ENCODE measurements around the gene LRRC8C. TPM values are rescaled to one million over a fixed set of nuclear protein-coding genes. Genes with fewer than 3 reads are reported as not detected.

LRRC8C gene
- total and polyA plus RNA-seq, 4 donors = 0.63 to 3.5 (median 1.5) TPM

DNA sequence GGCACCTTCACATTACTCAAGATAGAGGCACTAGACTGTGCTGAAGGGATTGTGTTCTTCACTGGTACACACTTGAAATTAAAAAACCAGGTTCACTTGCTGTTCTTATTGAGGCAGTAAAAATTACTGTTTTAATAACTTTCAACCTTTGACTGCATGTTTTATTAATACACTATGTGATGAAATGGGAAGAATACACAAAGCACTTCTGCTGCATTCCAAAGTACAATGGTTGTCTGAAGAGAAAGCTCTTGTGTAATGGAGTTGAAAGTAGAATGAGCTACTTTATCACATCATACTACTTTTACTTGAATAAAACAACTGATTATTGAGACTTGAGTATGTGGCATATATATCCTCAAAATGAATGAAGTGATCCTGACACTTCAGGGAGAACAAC is 49.7 kb downstream of the LRRC8C start:
- H3K36me3 ChIP-seq (ENCODE audit: control insufficient read depth in 4 of 4, insufficient read depth in 3 of 4, low read depth in 1 of 4, low read length in 3 of 4) = no peaks in the 10 kb centered on the region
- no peaks in the 10 kb centered on the region for H3K4me1 ChIP-seq (ENCODE audit: control insufficient read depth in 4 of 4, insufficient read depth in 4 of 4, low read length in 3 of 4)
- TF ChIP-seq HNF4A (conservative IDR thresholded peaks at IDR 0.05) = no peak
- no peak for TF ChIP-seq JUND (IDR thresholded peaks at IDR 0.05)
- no peak for TF ChIP-seq RAD21 (IDR thresholded peaks at IDR 0.05)
- no peak for TF ChIP-seq RXRA (IDR thresholded peaks at IDR 0.05)
- no peak overlapping the region for H3K9ac ChIP-seq (ENCODE audit: low read depth in 1 of 2, low read length in 2 of 2)
- no peak overlapping the region for H3K27ac ChIP-seq (ENCODE audit: low read depth in 1 of 2, low read length in 2 of 2)
- no peak for DNase-seq (ENCODE audit: low spot score)
- H3K4me3 ChIP-seq (ENCODE audit: low read depth in 1 of 3, low read length in 3 of 3) = no peak overlapping the region
- no peaks in the 10 kb centered on the region for H3K27me3 ChIP-seq (ENCODE audit: control insufficient read depth in 4 of 4, insufficient read depth in 4 of 4, low read length in 3 of 4)
- no peaks in the 10 kb centered on the region for H3K9me3 ChIP-seq (ENCODE audit: control insufficient read depth in 4 of 4, low read length in 3 of 4)

DNA sequence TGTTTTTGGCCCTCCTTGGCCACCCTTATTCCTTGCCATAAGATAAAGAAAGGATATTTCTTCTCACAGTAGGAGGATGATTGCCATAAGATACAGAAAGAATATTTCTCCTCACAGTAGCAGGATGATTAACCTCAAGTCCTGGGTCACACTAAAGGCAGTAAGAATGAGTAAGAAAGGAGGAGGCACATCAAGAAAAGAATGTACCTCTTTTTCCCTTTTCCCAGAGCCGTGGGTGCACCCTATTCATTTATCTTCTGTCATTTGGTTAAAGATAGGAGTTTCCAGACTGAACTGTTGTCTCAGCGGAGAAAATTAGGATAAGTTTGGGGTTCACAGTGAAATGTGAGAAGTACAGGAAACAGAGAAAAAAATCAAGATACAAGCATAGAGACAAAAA is 52.5 kb downstream of the LRRC8C start:
- no peaks in the 10 kb centered on the region for H3K27me3 ChIP-seq (ENCODE audit: control insufficient read depth in 4 of 4, insufficient read depth in 4 of 4, low read length in 3 of 4)
- no peak for DNase-seq (ENCODE audit: low spot score)
- no peaks in the 10 kb centered on the region for H3K9me3 ChIP-seq (ENCODE audit: control insufficient read depth in 4 of 4, low read length in 3 of 4)
- no peaks in the 10 kb centered on the region for H3K36me3 ChIP-seq (ENCODE audit: control insufficient read depth in 4 of 4, insufficient read depth in 3 of 4, low read depth in 1 of 4, low read length in 3 of 4)
- TF ChIP-seq, protein P1, sequence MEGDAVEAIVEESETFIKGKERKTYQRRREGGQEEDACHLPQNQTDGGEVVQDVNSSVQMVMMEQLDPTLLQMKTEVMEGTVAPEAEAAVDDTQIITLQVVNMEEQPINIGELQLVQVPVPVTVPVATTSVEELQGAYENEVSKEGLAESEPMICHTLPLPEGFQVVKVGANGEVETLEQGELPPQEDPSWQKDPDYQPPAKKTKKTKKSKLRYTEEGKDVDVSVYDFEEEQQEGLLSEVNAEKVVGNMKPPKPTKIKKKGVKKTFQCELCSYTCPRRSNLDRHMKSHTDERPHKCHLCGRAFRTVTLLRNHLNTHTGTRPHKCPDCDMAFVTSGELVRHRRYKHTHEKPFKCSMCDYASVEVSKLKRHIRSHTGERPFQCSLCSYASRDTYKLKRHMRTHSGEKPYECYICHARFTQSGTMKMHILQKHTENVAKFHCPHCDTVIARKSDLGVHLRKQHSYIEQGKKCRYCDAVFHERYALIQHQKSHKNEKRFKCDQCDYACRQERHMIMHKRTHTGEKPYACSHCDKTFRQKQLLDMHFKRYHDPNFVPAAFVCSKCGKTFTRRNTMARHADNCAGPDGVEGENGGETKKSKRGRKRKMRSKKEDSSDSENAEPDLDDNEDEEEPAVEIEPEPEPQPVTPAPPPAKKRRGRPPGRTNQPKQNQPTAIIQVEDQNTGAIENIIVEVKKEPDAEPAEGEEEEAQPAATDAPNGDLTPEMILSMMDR (IDR thresholded peaks at IDR 0.05; ENCODE audit: low read depth, low read length, missing input control) = no peak
- TF ChIP-seq RAD21 (IDR thresholded peaks at IDR 0.05) (no peak), HNF4A (conservative IDR thresholded peaks at IDR 0.05) (no peak), GABPA (IDR thresholded peaks at IDR 0.05 in 1 of 2, conservative IDR thresholded peaks at IDR 0.05 in 1 of 2) (no peak), JUND (IDR thresholded peaks at IDR 0.05) (no peak), HNF4G (IDR thresholded peaks at IDR 0.05) (no peak), FOXA2 (IDR thresholded peaks at IDR 0.05) (no peak)
- TF ChIP-seq, protein P2, sequence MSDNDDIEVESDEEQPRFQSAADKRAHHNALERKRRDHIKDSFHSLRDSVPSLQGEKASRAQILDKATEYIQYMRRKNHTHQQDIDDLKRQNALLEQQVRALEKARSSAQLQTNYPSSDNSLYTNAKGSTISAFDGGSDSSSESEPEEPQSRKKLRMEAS (IDR thresholded peaks at IDR 0.05) = no peak
- TF ChIP-seq, protein P3, sequence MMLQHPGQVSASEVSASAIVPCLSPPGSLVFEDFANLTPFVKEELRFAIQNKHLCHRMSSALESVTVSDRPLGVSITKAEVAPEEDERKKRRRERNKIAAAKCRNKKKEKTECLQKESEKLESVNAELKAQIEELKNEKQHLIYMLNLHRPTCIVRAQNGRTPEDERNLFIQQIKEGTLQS (IDR thresholded peaks at IDR 0.05) = no peak
- TF ChIP-seq, protein P4, sequence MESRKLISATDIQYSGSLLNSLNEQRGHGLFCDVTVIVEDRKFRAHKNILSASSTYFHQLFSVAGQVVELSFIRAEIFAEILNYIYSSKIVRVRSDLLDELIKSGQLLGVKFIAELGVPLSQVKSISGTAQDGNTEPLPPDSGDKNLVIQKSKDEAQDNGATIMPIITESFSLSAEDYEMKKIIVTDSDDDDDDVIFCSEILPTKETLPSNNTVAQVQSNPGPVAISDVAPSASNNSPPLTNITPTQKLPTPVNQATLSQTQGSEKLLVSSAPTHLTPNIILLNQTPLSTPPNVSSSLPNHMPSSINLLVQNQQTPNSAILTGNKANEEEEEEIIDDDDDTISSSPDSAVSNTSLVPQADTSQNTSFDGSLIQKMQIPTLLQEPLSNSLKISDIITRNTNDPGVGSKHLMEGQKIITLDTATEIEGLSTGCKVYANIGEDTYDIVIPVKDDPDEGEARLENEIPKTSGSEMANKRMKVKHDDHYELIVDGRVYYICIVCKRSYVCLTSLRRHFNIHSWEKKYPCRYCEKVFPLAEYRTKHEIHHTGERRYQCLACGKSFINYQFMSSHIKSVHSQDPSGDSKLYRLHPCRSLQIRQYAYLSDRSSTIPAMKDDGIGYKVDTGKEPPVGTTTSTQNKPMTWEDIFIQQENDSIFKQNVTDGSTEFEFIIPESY (IDR thresholded peaks at IDR 0.05) = no peak
- H3K4me1 ChIP-seq (ENCODE audit: control insufficient read depth in 4 of 4, insufficient read depth in 4 of 4, low read length in 3 of 4) = no peaks in the 10 kb centered on the region
- no peak overlapping the region for H3K4me3 ChIP-seq (ENCODE audit: low read depth in 1 of 3, low read length in 3 of 3)
- WGBS = 84% methylated on average over 2 of the region's 2 CpGs
- H3K9ac ChIP-seq (ENCODE audit: low read depth in 1 of 2, low read length in 2 of 2) = no peak overlapping the region
- H3K27ac ChIP-seq (ENCODE audit: low read depth in 1 of 2, low read length in 2 of 2) = no peak overlapping the region

DNA sequence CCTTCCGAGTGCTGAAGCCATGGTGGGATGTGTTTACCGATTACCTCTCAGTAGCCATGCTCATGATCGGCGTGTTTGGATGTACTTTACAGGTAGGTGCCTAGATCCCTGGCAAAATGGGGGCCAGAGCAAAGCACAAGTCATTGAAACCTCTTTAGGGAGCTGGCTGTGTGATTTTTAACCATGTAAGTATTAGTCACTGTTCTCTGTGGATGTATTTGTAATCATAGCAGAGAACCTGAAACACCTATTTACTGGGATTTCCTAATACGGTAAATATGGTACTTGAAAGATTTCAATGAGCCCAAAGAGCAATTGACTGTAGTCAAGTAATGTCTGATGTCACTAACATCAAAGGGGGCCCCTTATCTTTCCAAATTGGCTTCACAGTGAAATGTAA is 53.6 kb downstream of the LRRC8C start:
- WGBS = 95% methylated on average over 5 of the region's 5 CpGs
- H3K4me1 ChIP-seq (ENCODE audit: control insufficient read depth in 4 of 4, insufficient read depth in 4 of 4, low read length in 3 of 4) = no peaks in the 10 kb centered on the region
- H3K4me3 ChIP-seq (ENCODE audit: low read depth in 1 of 3, low read length in 3 of 3) = no peak overlapping the region
- no peak for DNase-seq (ENCODE audit: low spot score)
- H3K9me3 ChIP-seq (ENCODE audit: control insufficient read depth in 4 of 4, low read length in 3 of 4) = no peaks in the 10 kb centered on the region
- H3K27me3 ChIP-seq (ENCODE audit: control insufficient read depth in 4 of 4, insufficient read depth in 4 of 4, low read length in 3 of 4) = no peaks in the 10 kb centered on the region
- H3K27ac ChIP-seq (ENCODE audit: low read depth in 1 of 2, low read length in 2 of 2) = no peak overlapping the region
- H3K36me3 ChIP-seq (ENCODE audit: control insufficient read depth in 4 of 4, insufficient read depth in 3 of 4, low read depth in 1 of 4, low read length in 3 of 4) = no peaks in the 10 kb centered on the region
- no peak overlapping the region for H3K9ac ChIP-seq (ENCODE audit: low read depth in 1 of 2, low read length in 2 of 2)
- TF ChIP-seq, protein P5, sequence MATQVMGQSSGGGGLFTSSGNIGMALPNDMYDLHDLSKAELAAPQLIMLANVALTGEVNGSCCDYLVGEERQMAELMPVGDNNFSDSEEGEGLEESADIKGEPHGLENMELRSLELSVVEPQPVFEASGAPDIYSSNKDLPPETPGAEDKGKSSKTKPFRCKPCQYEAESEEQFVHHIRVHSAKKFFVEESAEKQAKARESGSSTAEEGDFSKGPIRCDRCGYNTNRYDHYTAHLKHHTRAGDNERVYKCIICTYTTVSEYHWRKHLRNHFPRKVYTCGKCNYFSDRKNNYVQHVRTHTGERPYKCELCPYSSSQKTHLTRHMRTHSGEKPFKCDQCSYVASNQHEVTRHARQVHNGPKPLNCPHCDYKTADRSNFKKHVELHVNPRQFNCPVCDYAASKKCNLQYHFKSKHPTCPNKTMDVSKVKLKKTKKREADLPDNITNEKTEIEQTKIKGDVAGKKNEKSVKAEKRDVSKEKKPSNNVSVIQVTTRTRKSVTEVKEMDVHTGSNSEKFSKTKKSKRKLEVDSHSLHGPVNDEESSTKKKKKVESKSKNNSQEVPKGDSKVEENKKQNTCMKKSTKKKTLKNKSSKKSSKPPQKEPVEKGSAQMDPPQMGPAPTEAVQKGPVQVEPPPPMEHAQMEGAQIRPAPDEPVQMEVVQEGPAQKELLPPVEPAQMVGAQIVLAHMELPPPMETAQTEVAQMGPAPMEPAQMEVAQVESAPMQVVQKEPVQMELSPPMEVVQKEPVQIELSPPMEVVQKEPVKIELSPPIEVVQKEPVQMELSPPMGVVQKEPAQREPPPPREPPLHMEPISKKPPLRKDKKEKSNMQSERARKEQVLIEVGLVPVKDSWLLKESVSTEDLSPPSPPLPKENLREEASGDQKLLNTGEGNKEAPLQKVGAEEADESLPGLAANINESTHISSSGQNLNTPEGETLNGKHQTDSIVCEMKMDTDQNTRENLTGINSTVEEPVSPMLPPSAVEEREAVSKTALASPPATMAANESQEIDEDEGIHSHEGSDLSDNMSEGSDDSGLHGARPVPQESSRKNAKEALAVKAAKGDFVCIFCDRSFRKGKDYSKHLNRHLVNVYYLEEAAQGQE (IDR thresholded peaks at IDR 0.05) = no peak
- TF ChIP-seq TAF1 (conservative IDR thresholded peaks at IDR 0.05) (no peak), FOXA2 (IDR thresholded peaks at IDR 0.05) (no peak), NR2F2 (IDR thresholded peaks at IDR 0.05) (no peak)
- TF ChIP-seq, protein P2 (IDR thresholded peaks at IDR 0.05) = no peak
- TF ChIP-seq, protein P4 (IDR thresholded peaks at IDR 0.05) = no peak

Data from liver (tissue), 9 donors.